H1 (cell line): ENCODE results near the gene KDELR1. TPM values are rescaled to one million over a fixed set of nuclear protein-coding genes. Genes with fewer than 3 reads are reported as not detected.
A peak's percentile ranks its signal among the peaks of the same experiment; 100 is the strongest.

Experiments used
- CTCF ChIA-PET: fragments of 300-600 bp; sonication (Branson Sonifier 250); formaldehyde crosslinking; loops from one replicate; lab custom pipeline; 2021; ENCODE audit not compliant: partially characterized antibody; lab: Charles Lee
- POLR2A ChIA-PET: fragments of 300-600 bp; sonication (Branson Sonifier 250); formaldehyde crosslinking; loops from one replicate; lab custom pipeline; 2021; ENCODE audit warnings: inconsistent platforms; ENCODE audit not compliant: partially characterized antibody; lab: Charles Lee
- DNase-seq, 2 experiments: peaks; one replicate each; pipeline versions ENCODE4 v3.0.0 to v3.0.0-alpha.2; 2010 to 2022; ENCODE audit warnings: low spot score in 2 of 2, low read depth in 1 of 2, mixed read lengths in 1 of 2
- FAIRE-seq: peaks from 2 replicates; lab custom pipeline; 2011; peaks lifted over from hg19 to GRCh38; lab: Jason Lieb, UNC
- H2AFZ ChIP-seq: 2 replicates; pipeline ENCODE4 v1.8.1; 2012; ENCODE audit warnings: low read length, inconsistent platforms
- H2AK5ac ChIP-seq: 2 replicates; pipeline ENCODE4 v1.6.1; 2013; ENCODE audit warnings: low read depth, low read length
- H2BK120ac ChIP-seq: replicated peaks from 2 replicates; pipeline ENCODE3; 2013; ENCODE audit warnings: low read depth, low read length, inconsistent platforms
- H2BK12ac ChIP-seq: 2 replicates; pipeline ENCODE4 v1.6.1; 2013; ENCODE audit warnings: low read depth, low read length
- H2BK15ac ChIP-seq: 2 replicates; pipeline ENCODE4 v1.6.1; 2013; ENCODE audit warnings: low read length
- H2BK20ac ChIP-seq: 2 replicates; pipeline ENCODE4 v1.6.1; 2013; ENCODE audit warnings: low read length
- H2BK5ac ChIP-seq: 2 replicates; pipeline ENCODE4 v1.6.1; 2013; ENCODE audit warnings: low read depth, low read length
- H3K14ac ChIP-seq: 2 replicates; pipeline ENCODE4 v1.6.1; 2013; ENCODE audit warnings: inconsistent platforms; ENCODE audit not compliant: insufficient read length
- H3K18ac ChIP-seq: 2 replicates; pipeline ENCODE4 v1.6.1; 2013; ENCODE audit warnings: low read length; ENCODE audit errors: extremely low read depth
- H3K23ac ChIP-seq: 2 replicates; pipeline ENCODE4 v1.6.1; 2013; ENCODE audit warnings: inconsistent platforms; ENCODE audit not compliant: insufficient read length
- H3K23me2 ChIP-seq: 2 replicates; pipeline ENCODE4 v1.6.1; 2013; ENCODE audit warnings: low read depth, low read length
- H3K27ac ChIP-seq: 2 replicates; pipeline ENCODE4 v1.6.1; 2011; ENCODE audit warnings: low read depth, low read length, inconsistent platforms
- H3K27me3 ChIP-seq, 4 experiments: replicated peaks in 1 of 4; 1 replicate in 1 of 4; 2 replicates in 3 of 4; pipeline versions ENCODE4 v1.6.1 to v1.8.1; 2011 to 2013; ENCODE audit warnings: low read length in 3 of 4, mild to moderate bottlenecking in 3 of 4, inconsistent platforms in 2 of 4, mixed read lengths in 2 of 4, moderate library complexity in 1 of 4; ENCODE audit not compliant: control insufficient read depth in 3 of 4, insufficient read depth in 3 of 4; ENCODE audit errors: extremely low read depth in 1 of 4
- H3K36me3 ChIP-seq, 4 experiments: 2 replicates each; pipeline versions ENCODE4 v1.6.1 to v1.8.1; 2011 to 2013; ENCODE audit warnings: mild to moderate bottlenecking in 4 of 4, low read length in 3 of 4, moderate library complexity in 2 of 4, control low read depth in 1 of 4, inconsistent platforms in 1 of 4; ENCODE audit not compliant: insufficient read depth in 4 of 4, control insufficient read depth in 2 of 4
- H3K4ac ChIP-seq: replicated peaks from 2 replicates; pipeline ENCODE3; 2013; ENCODE audit warnings: low read length, low read depth, mixed read lengths, inconsistent platforms; ENCODE audit not compliant: insufficient read length
- H3K4me1 ChIP-seq, 4 experiments: replicated peaks in 1 of 4; 1 replicate in 1 of 4; 2 replicates in 3 of 4; pipeline versions ENCODE4 v1.6.1 to v1.8.1; 2011 to 2013; ENCODE audit warnings: low read length in 3 of 4, inconsistent platforms in 2 of 4, mixed read lengths in 1 of 4; ENCODE audit not compliant: insufficient read depth in 4 of 4, control insufficient read depth in 3 of 4
- H3K4me2 ChIP-seq, 2 experiments: 2 replicates each; pipeline versions ENCODE4 v1.6.1 to v1.8.1; 2011 to 2013; ENCODE audit warnings: low read depth in 2 of 2, low read length in 2 of 2, control low read depth in 1 of 2, inconsistent platforms in 1 of 2, mild to moderate bottlenecking in 1 of 2; ENCODE audit not compliant: insufficient read depth in 1 of 2
- H3K4me3 ChIP-seq, 4 experiments: fragments of 200-600, 300-600 bp in 1 of 4; sonication (generic), shearing (Covaris generic), sonication (Bioruptor Twin) in 1 of 4; 2 replicates each; pipeline versions ENCODE4 v1.5.1 to v1.8.1; 2011 to 2016; ENCODE audit warnings: low read length in 4 of 4, low read depth in 3 of 4, control low read depth in 2 of 4, inconsistent platforms in 2 of 4, mild to moderate bottlenecking in 2 of 4, mixed read lengths in 1 of 4, moderate library complexity in 1 of 4; ENCODE audit not compliant: insufficient read depth in 2 of 4; ENCODE audit errors: extremely low read depth in 1 of 4
- H3K56ac ChIP-seq: replicated peaks from 2 replicates; pipeline ENCODE3; 2013; ENCODE audit warnings: low read depth, mild to moderate bottlenecking, mixed read lengths, low read length, inconsistent platforms; ENCODE audit not compliant: insufficient read length
- H3K79me1 ChIP-seq: 2 replicates; pipeline ENCODE4 v1.6.1; 2013; ENCODE audit warnings: low read depth, low read length, control low read depth
- H3K79me2 ChIP-seq, 2 experiments: 2 replicates each; pipeline versions ENCODE4 v1.6.1 to v1.8.1; 2012 to 2013; ENCODE audit warnings: low read length in 2 of 2, mild to moderate bottlenecking in 2 of 2, inconsistent platforms in 1 of 2; ENCODE audit not compliant: insufficient read depth in 2 of 2, control insufficient read depth in 1 of 2
- H3K9ac ChIP-seq, 4 experiments: replicated peaks in 1 of 4; 1 replicate in 1 of 4; 2 replicates in 3 of 4; pipeline versions ENCODE4 v1.6.1 to v1.8.1; 2011 to 2013; ENCODE audit warnings: low read depth in 3 of 4, low read length in 3 of 4, control low read depth in 2 of 4, mild to moderate bottlenecking in 2 of 4, moderate library complexity in 2 of 4, inconsistent platforms in 1 of 4; ENCODE audit errors: extremely low read depth in 1 of 4
- H3K9me3 ChIP-seq, 2 experiments: 2 replicates each; pipeline versions ENCODE4 v1.6.1 to v1.8.1; 2012 to 2013; ENCODE audit warnings: mild to moderate bottlenecking in 2 of 2, moderate library complexity in 2 of 2, control low read depth in 1 of 2, inconsistent platforms in 1 of 2, low read depth in 1 of 2, low read length in 1 of 2, mixed read lengths in 1 of 2; ENCODE audit not compliant: insufficient read depth in 2 of 2
- H4K20me1 ChIP-seq, 2 experiments: replicated peaks in 1 of 2; 2 replicates each; pipeline versions ENCODE3 to v1.8.1; 2011 to 2013; ENCODE audit warnings: inconsistent platforms in 2 of 2, low read length in 2 of 2, mild to moderate bottlenecking in 1 of 2; ENCODE audit not compliant: insufficient read depth in 2 of 2, control insufficient read depth in 1 of 2
- H4K5ac ChIP-seq: 2 replicates; pipeline ENCODE4 v1.6.1; 2013; ENCODE audit warnings: low read length, low read depth, mixed read lengths, inconsistent platforms; ENCODE audit not compliant: insufficient read length
- H4K8ac ChIP-seq: 2 replicates; pipeline ENCODE4 v1.8.0; 2013; ENCODE audit warnings: mild to moderate bottlenecking, moderate library complexity, low read length, inconsistent platforms; ENCODE audit not compliant: insufficient read depth; ENCODE audit errors: extremely low read depth
- H4K91ac ChIP-seq: replicated peaks from 2 replicates; pipeline ENCODE3; 2013; ENCODE audit warnings: low read length, mixed read lengths, inconsistent platforms; ENCODE audit not compliant: insufficient read length
- EZH2 ChIP-seq: fragments of 200-600 bp; sonication (generic); IDR thresholded peaks from 2 replicates; pipeline ENCODE4 v1.7.1; 2012; ENCODE audit warnings: low read depth, mild to moderate bottlenecking, moderate library complexity, low read length, inconsistent platforms; ENCODE audit not compliant: severe bottlenecking
- HDAC2 ChIP-seq, 2 experiments: fragments of 300-600 bp in 1 of 2; sonication (generic) in 1 of 2; IDR thresholded peaks; 2 replicates each; pipeline ENCODE4 v1.6.1; 2011 to 2012; ENCODE audit warnings: low read depth in 2 of 2, low read length in 2 of 2, mild to moderate bottlenecking in 2 of 2, moderate library complexity in 2 of 2, borderline replicate concordance in 1 of 2, inconsistent platforms in 1 of 2
- RFX5 ChIP-seq: IDR thresholded peaks from 2 replicates; pipeline ENCODE4 v1.6.1; 2011; ENCODE audit warnings: low read depth, low read length, improper control_type of control experiment, borderline replicate concordance
- SP4 ChIP-seq: IDR thresholded peaks from 2 replicates; pipeline ENCODE4 v1.6.1; 2012; ENCODE audit warnings: low read length, inconsistent platforms
- TAF1 ChIP-seq: IDR thresholded peaks from 2 replicates; pipeline ENCODE4 v1.6.1; 2011; ENCODE audit warnings: mild to moderate bottlenecking, low read depth, low read length
- WGBS, 2 experiments: shearing (Covaris generic) in 1 of 2; methylation state at CpG; one replicate each; pipeline versions ENCODE4 v1.1.6 to v1.1.7; 2013 to 2015; ENCODE audit warnings: low lambda C conversion rate in 2 of 2, mixed read lengths in 2 of 2, inconsistent platforms in 1 of 2, low coverage in 1 of 2, missing lambda C conversion rate in 1 of 2; ENCODE audit not compliant: insufficient replicate concordance in 2 of 2, insufficient coverage in 1 of 2, insufficient read length in 1 of 2; ENCODE audit errors: extremely low coverage in 1 of 2, missing lambda C conversion rate in 1 of 2; 5-methylcytosine and 5-hydroxymethylcytosine counted together
- polyA plus RNA-seq, 7 experiments: library from polyadenylated mRNA; depleted of rRNA in 3 of 7; stranded (reverse) in 5 of 7; unstranded in 2 of 7; fragments of >200 nt in 5 of 7; fragments of 200-250 nt in 2 of 7; gene quantifications; 1 replicate in 5 of 7; 2 replicates in 1 of 7; 4 replicates in 1 of 7; pipeline versions ENCODE4 v1.2.1 to v1.2.3, GENCODE V29; 2011 to 2013; ENCODE audit warnings: missing spikeins in 2 of 7, mixed read lengths in 2 of 7
- total RNA-seq: library from RNA; stranded (reverse); fragmentation: NEBNext Ultra II Directional; extraction: Animal tissue kit (Norgen Biotek cat#: 25700); gene quantifications from 2 replicates; pipeline ENCODE4 v1.2.1, GENCODE V29; 2021

The KDELR1 gene
- total and polyA plus RNA-seq, 2 of the 8 experiments (the other 6 are each of a cell fraction or from before 2014, with no cell fraction given): 225 to 231 TPM

GRCh38 chr19:48350856-48351255, 40.5 kb downstream of the KDELR1 start:
- H3K23me2 ChIP-seq: no peaks in the 10 kb centered on the region
- no peak overlapping the region for H4K5ac ChIP-seq
- no peak overlapping the region for H3K23ac ChIP-seq
- H3K14ac ChIP-seq: no peak overlapping the region
- H2AFZ ChIP-seq: no peak overlapping the region
- H3K79me1 ChIP-seq: no peaks in the 10 kb centered on the region
- no peak overlapping the region for H3K56ac ChIP-seq
- peak overlapping the region; percentile 88; the same call in 1 of the 2 replicates for H2BK15ac ChIP-seq
- no peaks in the 10 kb centered on the region for H3K27me3 ChIP-seq
- no peak overlapping the region for H4K8ac ChIP-seq
- H3K36me3 ChIP-seq: no peaks in the 10 kb centered on the region
- H3K79me2 ChIP-seq: no peaks in the 10 kb centered on the region
- no peaks in the 10 kb centered on the region for H3K4me1 ChIP-seq
- DNase-seq (no peak), FAIRE-seq (no peak)
- no peak overlapping the region for H2BK12ac ChIP-seq
- H3K9ac ChIP-seq: no peak overlapping the region
- H3K9me3 ChIP-seq: no peaks in the 10 kb centered on the region
- H3K4ac ChIP-seq: no peak overlapping the region
- CTCF ChIA-PET: interaction anchor here (0.6 to 3.8 kb wide), 16 partner anchors 9 to 959 kb away, joined by 3 to 29 read pairs (median 4); partner anchors contain the start of genes KDELR1, SYNGR4 and TMEM143
- no peak overlapping the region for H2AK5ac ChIP-seq
- H4K91ac ChIP-seq: no peak overlapping the region
- no peak overlapping the region for H3K4me2 ChIP-seq
- H4K20me1 ChIP-seq: no peaks in the 10 kb centered on the region
- TF ChIP-seq SP4 (no peak), EZH2 (no peak), RFX5 (no peak), TAF1 (no peak), HDAC2 (IDR thresholded peaks at IDR 0.05; ENCODE audit: borderline replicate concordance in 1 of 2, low read depth in 2 of 2, low read length in 2 of 2) (no peak)
- H2BK20ac ChIP-seq: no peak overlapping the region
- H2BK120ac ChIP-seq: no peak overlapping the region
- POLR2A ChIA-PET: interaction anchor here (1.0 to 1.3 kb wide), 4 partner anchors 12 to 23 kb away, joined by 3 to 4 read pairs (median 4); partner anchors contain the start of genes SYNGR4 and TMEM143
- no peak overlapping the region for H3K18ac ChIP-seq
- no peak overlapping the region for H3K4me3 ChIP-seq
- no peak overlapping the region for H3K27ac ChIP-seq
- H2BK5ac ChIP-seq: no peak overlapping the region
- 91% methylated on average over 5 of the region's 5 CpGs; no CpG with 5 or more reads in 1 of the 2 experiments for WGBS, 2 experiments
